ENCODE results near the gene DHX15.

DNA sequence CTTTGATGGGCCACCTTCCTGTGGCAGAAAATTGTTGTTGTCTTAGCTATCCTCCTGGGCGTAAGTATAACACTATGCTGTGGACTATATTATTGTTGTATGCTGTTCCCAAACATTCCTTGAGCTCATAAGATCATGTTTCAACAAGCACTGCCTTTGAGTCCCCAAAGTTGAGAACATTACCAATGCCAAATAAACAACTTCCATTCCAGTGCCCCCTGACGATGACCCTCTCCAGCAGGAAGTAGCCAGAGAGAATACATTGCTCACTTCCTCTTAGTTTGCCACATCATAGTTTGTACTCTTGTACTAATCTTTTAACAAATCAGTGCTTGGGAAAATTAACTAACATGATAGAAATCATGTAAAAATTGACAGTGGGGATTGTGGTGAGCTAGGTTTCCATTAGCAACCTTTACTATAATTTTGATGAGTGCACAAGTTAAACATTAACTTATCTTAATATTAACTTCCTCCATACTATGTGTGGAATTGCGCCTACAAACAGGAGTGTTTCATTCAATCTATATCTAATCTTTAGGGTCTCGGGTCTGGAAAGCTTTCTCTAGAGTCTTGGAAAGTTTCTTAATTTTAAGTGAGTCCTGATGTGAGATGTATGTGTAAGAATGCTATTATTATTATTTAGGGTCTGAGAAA, 20.3 kb upstream of the DHX15 start:
- TF ChIP-seq, protein P1, sequence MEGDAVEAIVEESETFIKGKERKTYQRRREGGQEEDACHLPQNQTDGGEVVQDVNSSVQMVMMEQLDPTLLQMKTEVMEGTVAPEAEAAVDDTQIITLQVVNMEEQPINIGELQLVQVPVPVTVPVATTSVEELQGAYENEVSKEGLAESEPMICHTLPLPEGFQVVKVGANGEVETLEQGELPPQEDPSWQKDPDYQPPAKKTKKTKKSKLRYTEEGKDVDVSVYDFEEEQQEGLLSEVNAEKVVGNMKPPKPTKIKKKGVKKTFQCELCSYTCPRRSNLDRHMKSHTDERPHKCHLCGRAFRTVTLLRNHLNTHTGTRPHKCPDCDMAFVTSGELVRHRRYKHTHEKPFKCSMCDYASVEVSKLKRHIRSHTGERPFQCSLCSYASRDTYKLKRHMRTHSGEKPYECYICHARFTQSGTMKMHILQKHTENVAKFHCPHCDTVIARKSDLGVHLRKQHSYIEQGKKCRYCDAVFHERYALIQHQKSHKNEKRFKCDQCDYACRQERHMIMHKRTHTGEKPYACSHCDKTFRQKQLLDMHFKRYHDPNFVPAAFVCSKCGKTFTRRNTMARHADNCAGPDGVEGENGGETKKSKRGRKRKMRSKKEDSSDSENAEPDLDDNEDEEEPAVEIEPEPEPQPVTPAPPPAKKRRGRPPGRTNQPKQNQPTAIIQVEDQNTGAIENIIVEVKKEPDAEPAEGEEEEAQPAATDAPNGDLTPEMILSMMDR (IDR thresholded peaks at IDR 0.05) = no peak
- no peak for TF ChIP-seq POLR2AphosphoS5 (IDR thresholded peaks at IDR 0.05)
- TF ChIP-seq POLR2A (IDR thresholded peaks at IDR 0.05) = no peak
- no peak for TF ChIP-seq EP300 (IDR thresholded peaks at IDR 0.05; ENCODE audit: low read depth)
